GM19043 (cell line): ENCODE data around the gene TMUB1.
"Not testable (repeated sequence)": the region's sequence is repeated elsewhere in the genome, so short reads cannot be mapped to it uniquely, and the experiment has no call there.

ENCODE experiments used
- ATAC-seq: cut with Tn5 transposase; IDR thresholded peaks from one replicate; pipeline ENCODE4 v1.9.1; 2021; ENCODE audit warnings: low read depth; ENCODE audit not compliant: unreplicated experiment

TMUB1 gene

GRCh38 chr7:151057506-151057988 is 25.7 kb downstream of the TMUB1 start, which contains the start of gene CDK5:
TSS of gene CDK5 (minus strand) at chr7:151057897. CDS start at chr7:151057848, 49 bp downstream.
- ATAC-seq = peak; percentile 7

- ATAC-seq = no peak
These were observed 26.4 kb downstream of the TMUB1 start for GRCh38 chr7:151056666-151057505.

- ATAC-seq = no peak
These were observed 27.0 kb downstream of the TMUB1 start for GRCh38 chr7:151056283-151056665.

GRCh38 chr7:151053751-151054150 is 29.5 kb downstream of the TMUB1 start:
- ATAC-seq = no peak

GRCh38 chr7:151053096-151053495 is 30.2 kb downstream of the TMUB1 start:
- ATAC-seq = no peak

GRCh38 chr7:151051108-151051507 is 32.2 kb downstream of the TMUB1 start:
- ATAC-seq = no peak

- no peak for ATAC-seq
These were observed 34.3 kb downstream of the TMUB1 start for GRCh38 chr7:151048911-151049463.

GRCh38 chr7:151047976-151048815 is 35.1 kb downstream of the TMUB1 start, which contains the start of gene ASIC3:
TSS of gene ASIC3 (plus strand) at chr7:151048531. CDS start at chr7:151048886, 355 bp downstream.
- ATAC-seq = no peak

- ATAC-seq = no peak
These were observed 36.4 kb downstream of the TMUB1 start for GRCh38 chr7:151046603-151047573.

GRCh38 chr7:151045967-151046366 is 37.3 kb downstream of the TMUB1 start:
- ATAC-seq = no peak

GRCh38 chr7:151045262-151045661 is 38.0 kb downstream of the TMUB1 start:
- no peak for ATAC-seq

- ATAC-seq = no peak
These were observed 39.3 kb downstream of the TMUB1 start for GRCh38 chr7:151043959-151044358.

- not testable (repeated sequence) for ATAC-seq
These were observed 39.8 kb downstream of the TMUB1 start for GRCh38 chr7:151043449-151043848.

GRCh38 chr7:151040616-151041375 is 42.5 kb downstream of the TMUB1 start:
- no peak for ATAC-seq

- no peak for ATAC-seq
These were observed 43.3 kb downstream of the TMUB1 start for GRCh38 chr7:151039850-151040548.

GRCh38 chr7:151038951-151039849 is 44.1 kb downstream of the TMUB1 start:
- no peak for ATAC-seq

- ATAC-seq = no peak
These were observed 47.4 kb downstream of the TMUB1 start for GRCh38 chr7:151035902-151036301.
